ENCODE results near the gene HAL. TPM values are rescaled to one million over a fixed set of nuclear protein-coding genes. Genes with fewer than 3 reads are reported as not detected.

Gene HAL
- total and polyA plus RNA-seq, 2 donors (not counting 1 experiment from before 2014, with no cell fraction given) = 1.3 to 4.8 TPM

DNA sequence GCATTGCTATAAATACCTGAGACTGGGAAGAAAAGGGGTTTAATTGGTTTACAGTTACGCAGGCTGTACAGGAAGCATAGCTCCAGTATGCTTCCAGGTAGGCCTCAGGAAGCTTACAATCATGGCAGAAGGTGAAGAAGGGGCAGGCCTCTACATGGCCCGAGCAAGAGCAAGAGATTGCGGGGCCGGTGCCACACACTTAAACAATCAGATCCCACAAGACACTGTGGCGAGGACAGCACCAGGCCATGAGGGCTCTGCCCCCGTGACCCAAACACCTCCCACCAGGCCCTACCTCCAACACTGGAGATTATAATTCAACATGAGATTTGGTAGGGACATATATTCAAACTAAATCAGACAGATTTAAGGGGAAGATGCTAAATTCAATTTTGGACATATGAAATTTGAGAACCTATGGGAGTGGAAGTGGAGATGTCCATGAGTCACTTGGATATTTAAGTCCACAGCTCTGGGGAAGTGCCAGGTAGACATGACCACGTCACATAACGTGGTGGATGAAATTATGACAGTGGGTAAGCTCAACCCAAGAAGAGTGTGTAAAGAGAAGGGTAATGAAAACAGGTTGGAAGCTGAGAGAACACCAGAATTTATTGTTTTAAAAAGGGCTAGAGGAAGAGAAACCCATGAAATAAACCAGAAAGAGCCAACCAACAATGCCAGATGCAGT, 40.8 kb upstream of the HAL start:
- H3K4me1 ChIP-seq (ENCODE audit: control insufficient read depth in 2 of 2, insufficient read depth in 2 of 2, low read length in 2 of 2) = peaks cover 33 to 41% of the 10 kb centered on the region in 2 donors
- intact Hi-C loops (cut with micrococcal nuclease) = loop anchor here (1.0 to 10.0 kb wide), 5 partner anchors 8 to 820 kb away; partner anchors contain the start of genes CFAP54, FGD6 and VEZT
- peaks cover 0 to 23% (median 9%) of the 10 kb centered on the region in 3 donors for H3K9me3 ChIP-seq (ENCODE audit: control extremely low read depth in 1 of 3, control insufficient read depth in 2 of 3, insufficient read depth in 1 of 3, low read length in 2 of 3)
- ChIA-PET CTCF (interaction anchor here (1.0 to 1.8 kb wide), 4 partner anchors 16 to 480 kb away, joined by 3 to 12 read pairs (median 4); no protein-coding TSS in a partner anchor), POLR2A (interaction anchor here (0.9 to 1.8 kb wide), 3 partner anchors 8 to 178 kb away, joined by 5 to 10 read pairs (median 5); no protein-coding TSS in a partner anchor)
- peaks cover 13% of the 10 kb centered on the region for H4K20me1 ChIP-seq (ENCODE audit: control insufficient read depth, insufficient read depth, low read length, poor library complexity, severe bottlenecking)
- Mint-ChIP-seq H3K9me3 (ENCODE audit: insufficient read depth) (no peaks in the 10 kb centered on the region), H3K27me3 (no peaks in the 10 kb centered on the region), H3K4me3 (no peak overlapping the region), H3K4me1 (peaks cover 12% of the 10 kb centered on the region), H3K27ac (no peak overlapping the region)
- ATAC-seq (ENCODE audit: low read depth) = no peak
- H3K27me3 ChIP-seq (replicated peaks in 1 of 4; ENCODE audit: control extremely low read depth in 1 of 4, control insufficient read depth in 3 of 4, insufficient read depth in 4 of 4, low read length in 3 of 4) = no peaks in the 10 kb centered on the region
- TF ChIP-seq EZH2 (IDR thresholded peaks at IDR 0.05; ENCODE audit: borderline replicate concordance, insufficient read depth, low read depth, low read length, poor library complexity, severe bottlenecking) (no peak), CTCF (IDR thresholded peaks at IDR 0.05) (no peak)
- peak; percentile 37 for DNase-seq
- no peak overlapping the region for H3K9ac ChIP-seq (ENCODE audit: low read length)
- WGBS (ENCODE audit: insufficient coverage) = 93% methylated on average over 6 of the region's 8 CpGs
- H3K36me3 ChIP-seq (replicated peaks in 1 of 2; ENCODE audit: control extremely low read depth in 1 of 2, control insufficient read depth in 1 of 2, extremely low read depth in 1 of 2, insufficient read depth in 2 of 2, low read length in 1 of 2) = no peaks in the 10 kb centered on the region
- H3K4me3 ChIP-seq (ENCODE audit: control extremely low read depth in 1 of 5, extremely low read depth in 1 of 5, insufficient read depth in 1 of 5, low read depth in 2 of 5, low read length in 4 of 5) = peak overlapping the region in 2 of 5 experiments; percentile 3 to 16
- H3K4me2 ChIP-seq (replicated peaks; ENCODE audit: low read depth, low read length, poor library complexity, severe bottlenecking) = peak overlapping the region; percentile 43
- H3K79me2 ChIP-seq (ENCODE audit: control insufficient read depth, insufficient read depth, low read length) = peaks cover 35% of the 10 kb centered on the region
- peak overlapping the region; percentile 41 for H2AFZ ChIP-seq (ENCODE audit: insufficient read depth, low read depth, low read length, poor library complexity, severe bottlenecking)
- H3K27ac ChIP-seq (ENCODE audit: low read length in 2 of 2) = peak overlapping the region; percentile 52 to 69
